ENCODE data around the gene PSMB2. TPM values are rescaled to one million over a fixed set of nuclear protein-coding genes. Genes with fewer than 3 reads are reported as not detected.

Gene PSMB2
- total and polyA plus RNA-seq, 2 of the 8 experiments (the other 6 are each of a cell fraction or from before 2014, with no cell fraction given), result 91.4 to 101 TPM

DNA sequence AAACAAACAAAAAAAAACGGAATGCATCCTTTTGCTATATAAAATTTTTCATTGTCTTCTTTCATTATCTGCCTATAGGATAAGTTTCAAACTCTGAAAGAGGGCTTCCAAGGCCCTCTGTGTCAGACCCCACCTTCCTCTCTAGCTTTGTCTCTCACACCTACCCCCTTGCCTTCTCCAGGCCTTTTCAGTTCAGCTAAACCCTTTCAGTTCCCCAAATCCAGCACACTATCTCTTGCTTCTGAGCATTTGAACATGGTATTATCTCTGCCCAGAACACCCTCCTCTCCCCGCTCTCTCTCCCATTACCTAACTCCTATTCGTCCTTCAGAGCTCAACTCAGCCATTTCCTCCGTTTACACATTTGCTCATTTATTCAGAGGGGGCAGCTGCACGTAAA is 41.7 kb upstream of the PSMB2 start:
- H3K4me1 ChIP-seq (replicated peaks in 1 of 4; ENCODE audit: control insufficient read depth in 3 of 4, insufficient read depth in 4 of 4, low read length in 3 of 4), result no peaks in the 10 kb centered on the region
- H3K79me1 ChIP-seq (ENCODE audit: low read depth, low read length), result no peaks in the 10 kb centered on the region
- POLR2A ChIA-PET (ENCODE audit: partially characterized antibody), result interaction anchor here (1.2 kb wide), 1 partner anchor 17 kb away, joined by 3 read pairs; no protein-coding TSS in a partner anchor
- H4K8ac ChIP-seq (ENCODE audit: extremely low read depth, insufficient read depth, low read length), result no peak overlapping the region
- no peak overlapping the region for H2AK5ac ChIP-seq (ENCODE audit: low read depth, low read length)
- H3K36me3 ChIP-seq (ENCODE audit: control insufficient read depth in 2 of 4, insufficient read depth in 4 of 4, low read length in 3 of 4), result no peaks in the 10 kb centered on the region
- no peak overlapping the region for H3K27ac ChIP-seq (ENCODE audit: low read depth, low read length)
- 79 to 100% methylated on average over 3 to 5 of the region's 5 CpGs for WGBS, 2 experiments (ENCODE audit: extremely low coverage in 1 of 2, insufficient coverage in 1 of 2, insufficient read length in 1 of 2, insufficient replicate concordance in 2 of 2, low coverage in 1 of 2, low lambda C conversion rate in 2 of 2, missing lambda C conversion rate in 1 of 2)
- DNase-seq (ENCODE audit: low read depth in 1 of 2, low spot score in 2 of 2) (no peak), FAIRE-seq (no peak)
- H3K4me3 ChIP-seq (ENCODE audit: extremely low read depth in 1 of 4, insufficient read depth in 2 of 4, low read depth in 3 of 4, low read length in 4 of 4), result no peak overlapping the region
- no peak overlapping the region for H3K18ac ChIP-seq (ENCODE audit: extremely low read depth, low read length)
- no peak overlapping the region for H2BK15ac ChIP-seq (ENCODE audit: low read length)
- H2AFZ ChIP-seq (ENCODE audit: low read length), result no peak overlapping the region
- CTCF ChIA-PET (ENCODE audit: partially characterized antibody), result interaction anchor here (0.5 to 1.1 kb wide), 3 partner anchors 31 to 216 kb away, joined by 3 to 4 read pairs (median 3); no protein-coding TSS in a partner anchor
- H3K9me3 ChIP-seq (ENCODE audit: insufficient read depth in 2 of 2, low read depth in 1 of 2, low read length in 1 of 2), result no peaks in the 10 kb centered on the region
- H3K4ac ChIP-seq (replicated peaks; ENCODE audit: insufficient read length, low read depth, low read length), result no peak overlapping the region
- no peaks in the 10 kb centered on the region for H3K27me3 ChIP-seq (replicated peaks in 1 of 4; ENCODE audit: control insufficient read depth in 3 of 4, extremely low read depth in 1 of 4, insufficient read depth in 3 of 4, low read length in 3 of 4)
- no peak overlapping the region for H3K9ac ChIP-seq (replicated peaks in 1 of 4; ENCODE audit: extremely low read depth in 1 of 4, low read depth in 3 of 4, low read length in 3 of 4)
- no peak overlapping the region for H4K91ac ChIP-seq (replicated peaks; ENCODE audit: insufficient read length, low read length)
- no peak overlapping the region for H3K14ac ChIP-seq (ENCODE audit: insufficient read length)
- H4K5ac ChIP-seq (ENCODE audit: insufficient read length, low read depth, low read length), result no peak overlapping the region
- H2BK120ac ChIP-seq (replicated peaks; ENCODE audit: low read depth, low read length), result no peak overlapping the region
- no peak overlapping the region for H2BK20ac ChIP-seq (ENCODE audit: low read length)
- no peaks in the 10 kb centered on the region for H4K20me1 ChIP-seq (replicated peaks in 1 of 2; ENCODE audit: control insufficient read depth in 1 of 2, insufficient read depth in 2 of 2, low read length in 2 of 2)
- H3K4me2 ChIP-seq (ENCODE audit: insufficient read depth in 1 of 2, low read depth in 2 of 2, low read length in 2 of 2), result no peak overlapping the region
- H3K79me2 ChIP-seq (ENCODE audit: control insufficient read depth in 1 of 2, insufficient read depth in 2 of 2, low read length in 2 of 2), result no peaks in the 10 kb centered on the region
- H2BK12ac ChIP-seq (ENCODE audit: low read depth, low read length), result no peak overlapping the region
- no peaks in the 10 kb centered on the region for H3K23me2 ChIP-seq (ENCODE audit: low read depth, low read length)
- no peak overlapping the region for H3K56ac ChIP-seq (replicated peaks; ENCODE audit: insufficient read length, low read depth, low read length)
- no peak overlapping the region for H2BK5ac ChIP-seq (ENCODE audit: low read depth, low read length)
- H3K23ac ChIP-seq (ENCODE audit: insufficient read length), result no peak overlapping the region
- TF ChIP-seq CEBPB (IDR thresholded peaks at IDR 0.05; ENCODE audit: low read depth, low read length) (no peak), BRCA1 (IDR thresholded peaks at IDR 0.05; ENCODE audit: low read depth, low read length) (no peak), YY1 (IDR thresholded peaks at IDR 0.05; ENCODE audit: low read depth, low read length) (no peak), CBX5 (IDR thresholded peaks at IDR 0.05; ENCODE audit: low read depth, low read length) (no peak)

All from H1 (cell line).